GM18867 (cell line): ENCODE measurements around the gene ZNF490.
"Not testable (repeated sequence)": the region's sequence is repeated elsewhere in the genome, so short reads cannot be mapped to it uniquely, and the experiment has no call there.

ENCODE experiments used
- ATAC-seq: cut with Tn5 transposase; IDR thresholded peaks from one replicate; pipeline ENCODE4 v1.9.1; 2021; ENCODE audit warnings: mild to moderate bottlenecking, moderate library complexity; ENCODE audit not compliant: unreplicated experiment

Gene ZNF490

DNA sequence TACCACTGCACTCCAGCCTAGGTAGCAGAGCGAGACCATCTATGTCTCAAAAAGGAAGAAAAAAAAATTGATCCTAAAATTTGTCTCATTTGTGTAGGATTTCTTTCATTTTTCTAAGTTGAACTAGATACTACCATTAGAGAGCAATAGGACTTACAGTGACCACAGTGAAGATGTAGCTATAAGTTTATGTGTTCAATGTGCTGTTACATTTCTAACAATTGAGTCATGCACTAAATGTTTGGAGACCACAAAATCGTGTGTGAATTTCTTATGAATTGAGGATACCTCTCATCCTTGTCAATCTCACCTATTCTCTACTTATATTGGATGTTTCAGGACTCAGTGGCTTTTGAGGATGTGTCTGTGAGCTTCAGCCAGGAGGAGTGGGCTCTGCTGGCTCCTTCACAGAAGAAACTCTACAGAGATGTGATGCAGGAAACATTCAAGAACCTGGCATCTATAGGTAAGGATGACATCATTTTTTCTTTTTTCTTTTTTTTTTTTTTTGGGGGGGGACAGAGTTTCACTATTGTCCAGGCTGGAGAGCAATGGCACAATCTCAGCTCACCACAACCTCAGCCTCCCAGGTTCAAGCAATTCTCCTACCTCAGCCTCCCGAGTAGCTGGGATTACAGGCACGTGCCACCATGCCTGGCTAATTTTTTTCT lies 12.9 kb upstream of the ZNF490 start:
- ATAC-seq = no peak

GRCh38 chr19:12621253-12622024 lies 10.8 kb upstream of the ZNF490 start:
- ATAC-seq = not testable (repeated sequence)

- no peak for ATAC-seq
These were observed 7.0 kb upstream of the ZNF490 start for GRCh38 chr19:12617646-12618045.

GRCh38 chr19:12611361-12611699 lies 717 bp upstream of the ZNF490 start:
- no peak for ATAC-seq

GRCh38 chr19:12607631-12608030 lies 3.0 kb downstream of the ZNF490 start:
- ATAC-seq = no peak

GRCh38 chr19:12606796-12607195 lies 3.8 kb downstream of the ZNF490 start:
- no peak for ATAC-seq

DNA sequence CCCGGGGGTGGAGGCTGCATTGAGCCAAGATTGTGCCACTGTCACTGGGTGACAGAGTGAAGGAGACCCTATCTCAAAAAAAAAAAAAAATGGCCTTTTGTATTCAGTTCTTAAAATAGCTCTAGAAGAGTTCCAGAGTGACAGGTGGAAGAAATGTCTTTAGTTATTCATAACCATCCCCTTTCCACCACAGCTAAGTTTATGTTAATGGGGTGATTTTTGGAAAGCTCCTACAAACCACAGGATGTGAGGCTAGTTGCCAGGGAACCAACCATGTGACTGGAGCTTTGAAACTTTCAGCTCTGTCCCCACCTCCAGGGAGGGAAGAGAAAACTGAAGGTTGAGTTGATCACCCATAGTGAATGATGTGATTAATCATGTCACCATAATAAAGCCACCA lies 6.9 kb downstream of the ZNF490 start:
- no peak for ATAC-seq

GRCh38 chr19:12597594-12597993 lies 13.0 kb downstream of the ZNF490 start:
- no peak for ATAC-seq

DNA sequence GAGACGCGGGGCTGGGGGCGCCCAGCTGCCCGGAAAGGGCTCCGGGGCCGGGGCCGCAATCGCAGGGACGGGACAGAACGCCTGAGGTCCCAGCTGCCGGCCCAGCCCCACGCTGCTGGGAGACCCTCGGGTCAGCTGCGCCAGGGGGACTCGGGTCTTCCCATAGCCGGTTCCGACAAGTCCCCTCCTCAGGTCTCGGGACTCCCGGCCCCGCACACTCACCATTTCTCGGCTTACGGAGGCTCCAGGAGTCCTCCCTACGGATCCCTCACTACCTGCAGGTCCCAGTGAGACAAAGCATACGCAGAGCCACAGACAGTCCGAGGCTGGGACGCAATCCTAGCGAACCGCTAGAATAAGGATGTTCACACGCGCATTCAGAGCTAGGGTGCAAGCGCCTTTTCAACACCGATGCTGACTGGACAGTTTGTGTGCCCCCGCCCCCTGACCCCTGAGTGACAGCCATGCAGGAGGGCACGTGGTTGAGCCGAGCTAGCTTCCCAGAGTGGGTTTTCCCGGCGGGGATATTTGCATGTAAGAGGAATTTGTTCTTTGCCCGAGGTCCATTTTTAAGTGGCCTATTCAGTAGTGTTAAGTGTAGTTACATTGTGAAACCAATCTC lies 13.6 kb downstream of the ZNF490 start:
- ATAC-seq = no peak

DNA sequence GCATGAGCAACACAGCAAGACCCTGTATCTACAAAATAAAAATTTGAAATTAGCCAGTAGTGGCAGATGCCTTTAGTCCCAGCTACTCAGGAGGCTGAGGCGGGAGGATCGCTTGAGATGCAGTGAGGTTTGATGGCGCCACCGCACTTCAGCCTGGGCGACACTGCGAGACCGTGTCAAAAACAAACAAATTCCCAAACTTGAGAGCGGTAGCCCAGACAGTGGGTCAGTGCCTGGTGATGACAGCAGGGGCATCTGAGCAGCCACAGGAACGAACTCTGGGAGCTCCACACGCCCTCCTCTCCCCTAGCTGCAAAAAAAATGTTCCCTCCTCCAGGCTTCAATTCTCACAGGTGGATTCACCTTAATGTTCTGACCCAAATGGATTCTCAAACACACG lies 14.1 kb downstream of the ZNF490 start:
- ATAC-seq = no peak

GRCh38 chr19:12581100-12581499 lies 29.5 kb downstream of the ZNF490 start:
- ATAC-seq = no peak

GRCh38 chr19:12580180-12580694 lies 30.4 kb downstream of the ZNF490 start:
- no peak for ATAC-seq

- no peak for ATAC-seq
These were observed 32.0 kb downstream of the ZNF490 start for GRCh38 chr19:12578641-12579040.

GRCh38 chr19:12574036-12574435 lies 36.6 kb downstream of the ZNF490 start:
- no peak for ATAC-seq

GRCh38 chr19:12567951-12568350 lies 42.7 kb downstream of the ZNF490 start:
- ATAC-seq = no peak

GRCh38 chr19:12566380-12566779 lies 44.2 kb downstream of the ZNF490 start:
- not testable (repeated sequence) for ATAC-seq

GRCh38 chr19:12564016-12564664 lies 46.5 kb downstream of the ZNF490 start:
- no peak for ATAC-seq

DNA sequence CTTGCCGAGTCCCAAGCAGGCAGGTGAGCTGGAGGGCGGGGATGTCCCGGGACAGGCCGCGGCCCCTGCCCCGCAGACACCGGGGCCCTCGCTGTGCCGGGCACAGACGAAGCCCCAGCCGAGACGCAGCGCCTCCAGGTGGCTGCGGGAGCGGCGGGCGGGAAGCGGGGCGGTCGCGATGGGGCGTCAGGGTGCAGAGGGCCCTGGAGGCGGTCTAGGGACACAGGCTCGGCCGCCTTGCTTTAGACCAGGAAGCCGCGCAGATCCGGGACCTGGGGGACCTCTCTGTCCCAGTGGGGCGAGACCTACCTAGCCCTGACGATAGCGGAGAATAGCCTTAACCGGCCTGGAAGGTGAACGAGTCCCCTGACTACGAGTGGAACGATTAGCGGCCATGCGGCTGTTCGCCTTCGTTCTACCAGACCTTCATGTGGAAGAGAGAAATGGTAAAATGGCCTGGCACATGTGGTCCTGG lies 55.1 kb downstream of the ZNF490 start:
- ATAC-seq = no peak

GRCh38 chr19:12551060-12551832 lies 59.4 kb downstream of the ZNF490 start, which contains the start of gene ZNF564:
ZNF564 (minus strand) TSS chr19:12551482; CDS start chr19:12551332, 150 bp downstream.
- ATAC-seq = peak; percentile 96

- ATAC-seq = no peak
These were observed 63.7 kb downstream of the ZNF490 start for GRCh38 chr19:12546903-12547302.
